Panc1 (cell line): ENCODE results near the gene VSTM2L.

Experiments used
- POLR2AphosphoS5 ChIP-seq: IDR thresholded peaks from 2 replicates; pipeline ENCODE4 v1.6.1; 2012; ENCODE audit warnings: mild to moderate bottlenecking, low read depth, low read length, moderate library complexity
- SIN3A ChIP-seq: IDR thresholded peaks from 2 replicates; pipeline ENCODE4 v1.6.1; 2012; ENCODE audit warnings: low read depth, mild to moderate bottlenecking, low read length, moderate library complexity, borderline replicate concordance; ENCODE audit not compliant: insufficient read depth
- TCF7L2 ChIP-seq: IDR thresholded peaks from 2 replicates; pipeline ENCODE4 v1.6.1; 2011; ENCODE audit warnings: mild to moderate bottlenecking, low read depth, low read length, inconsistent platforms
- TF ChIP-seq, protein P1 (sequence below): fragments of 450-650 bp; IDR thresholded peaks from 2 replicates; pipeline ENCODE4 v1.5.1; 2017; ENCODE audit warnings: mild to moderate bottlenecking

DNA sequence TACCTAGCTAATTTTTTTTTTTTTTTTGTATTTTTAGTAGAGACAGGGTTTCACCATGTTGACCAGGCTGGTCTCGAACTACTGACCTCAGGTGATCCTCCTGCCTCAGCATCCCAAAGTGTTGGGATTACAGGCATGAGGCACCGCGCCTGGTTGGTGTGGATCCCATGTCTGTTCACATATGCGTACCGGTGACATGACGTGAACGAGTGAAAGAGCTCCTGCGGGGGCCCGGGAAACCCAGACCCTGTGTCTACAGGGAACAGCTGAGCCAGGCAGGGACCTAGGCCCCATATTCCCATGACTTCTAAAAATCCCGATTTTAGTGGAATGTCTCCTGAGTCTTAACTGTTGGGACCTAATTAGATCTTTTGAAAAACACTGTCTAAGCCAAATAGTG lies 33.1 kb downstream of the VSTM2L start:
- TF ChIP-seq, protein P1, sequence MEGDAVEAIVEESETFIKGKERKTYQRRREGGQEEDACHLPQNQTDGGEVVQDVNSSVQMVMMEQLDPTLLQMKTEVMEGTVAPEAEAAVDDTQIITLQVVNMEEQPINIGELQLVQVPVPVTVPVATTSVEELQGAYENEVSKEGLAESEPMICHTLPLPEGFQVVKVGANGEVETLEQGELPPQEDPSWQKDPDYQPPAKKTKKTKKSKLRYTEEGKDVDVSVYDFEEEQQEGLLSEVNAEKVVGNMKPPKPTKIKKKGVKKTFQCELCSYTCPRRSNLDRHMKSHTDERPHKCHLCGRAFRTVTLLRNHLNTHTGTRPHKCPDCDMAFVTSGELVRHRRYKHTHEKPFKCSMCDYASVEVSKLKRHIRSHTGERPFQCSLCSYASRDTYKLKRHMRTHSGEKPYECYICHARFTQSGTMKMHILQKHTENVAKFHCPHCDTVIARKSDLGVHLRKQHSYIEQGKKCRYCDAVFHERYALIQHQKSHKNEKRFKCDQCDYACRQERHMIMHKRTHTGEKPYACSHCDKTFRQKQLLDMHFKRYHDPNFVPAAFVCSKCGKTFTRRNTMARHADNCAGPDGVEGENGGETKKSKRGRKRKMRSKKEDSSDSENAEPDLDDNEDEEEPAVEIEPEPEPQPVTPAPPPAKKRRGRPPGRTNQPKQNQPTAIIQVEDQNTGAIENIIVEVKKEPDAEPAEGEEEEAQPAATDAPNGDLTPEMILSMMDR: no peak
- TF ChIP-seq SIN3A (no peak), TCF7L2 (no peak), POLR2AphosphoS5 (no peak)
